GM18873 (cell line): Measurements from ENCODE around the gene GUCA1C.

ENCODE experiments used
- ATAC-seq: cut with Tn5 transposase; IDR thresholded peaks from one replicate; pipeline ENCODE4 v1.9.1; 2021; ENCODE audit warnings: mild to moderate bottlenecking, moderate library complexity, moderate number of reproducible peaks; ENCODE audit not compliant: unreplicated experiment, low FRiP score

GUCA1C gene

GRCh38 chr3:108914774-108915641 lies 38.7 kb downstream of the GUCA1C start:
- peak; percentile 96 for ATAC-seq

- no peak for ATAC-seq
Observed at GRCh38 chr3:108909799-108910198, 43.9 kb downstream of the GUCA1C start.

GRCh38 chr3:108907194-108907593 lies 46.5 kb downstream of the GUCA1C start:
- ATAC-seq, result no peak

- no peak for ATAC-seq
Observed at GRCh38 chr3:108899530-108899929, 54.1 kb downstream of the GUCA1C start.

GRCh38 chr3:108897883-108898282 lies 55.8 kb downstream of the GUCA1C start:
- ATAC-seq, result no peak

- ATAC-seq, result no peak
Observed at GRCh38 chr3:108894981-108895380, 58.7 kb downstream of the GUCA1C start.

GRCh38 chr3:108891833-108892232 lies 61.8 kb downstream of the GUCA1C start:
- ATAC-seq, result no peak

- ATAC-seq, result no peak
Observed at GRCh38 chr3:108887777-108888176, 65.9 kb downstream of the GUCA1C start.

GRCh38 chr3:108887121-108887520 lies 66.6 kb downstream of the GUCA1C start:
- ATAC-seq, result no peak

GRCh38 chr3:108883373-108883772 lies 70.3 kb downstream of the GUCA1C start:
- ATAC-seq, result no peak

- no peak for ATAC-seq
Observed at GRCh38 chr3:108882762-108883161, 70.9 kb downstream of the GUCA1C start.

GRCh38 chr3:108879915-108880314 lies 73.8 kb downstream of the GUCA1C start:
- no peak for ATAC-seq

GRCh38 chr3:108877901-108878300 lies 75.8 kb downstream of the GUCA1C start:
- no peak for ATAC-seq

- ATAC-seq, result no peak
Observed at GRCh38 chr3:108863799-108864135, 89.9 kb downstream of the GUCA1C start.

GRCh38 chr3:108862865-108863798 lies 90.5 kb downstream of the GUCA1C start:
- peak; percentile 52 for ATAC-seq

- ATAC-seq, result no peak
Observed at GRCh38 chr3:108861401-108861800, 92.3 kb downstream of the GUCA1C start.
